Nephron (organoid): Measurements from ENCODE around the gene ENC1.
A peak's percentile ranks its signal among the peaks of the same experiment; 100 is the strongest.

Source experiments
- H3K27ac Mint-ChIP-seq, 3 experiments: 2 replicates each; pipeline ENCODE4 v1.8.0; 2020; ENCODE audit warnings: mixed read lengths in 3 of 3, mild to moderate bottlenecking in 2 of 3, moderate library complexity in 1 of 3
- H3K27me3 Mint-ChIP-seq: 2 replicates; pipeline ENCODE4 v1.8.0; 2021; ENCODE audit warnings: low read depth, mild to moderate bottlenecking, moderate library complexity, mixed read lengths
- H3K36me3 Mint-ChIP-seq: 2 replicates; pipeline ENCODE4 v1.8.0; 2020; ENCODE audit warnings: low read depth, mixed read lengths
- H3K4me1 Mint-ChIP-seq: 2 replicates; pipeline ENCODE4 v1.8.0; 2020; ENCODE audit warnings: mixed read lengths
- H3K4me3 Mint-ChIP-seq, 3 experiments: 2 replicates each; pipeline ENCODE4 v1.8.0; 2020; ENCODE audit warnings: mild to moderate bottlenecking in 3 of 3, mixed read lengths in 3 of 3, moderate library complexity in 2 of 3
- H3K9me3 Mint-ChIP-seq: 2 replicates; pipeline ENCODE4 v1.8.0; 2020; ENCODE audit warnings: mixed read lengths
- TF ChIP-seq, protein P1 (sequence below), 3 experiments: fragments of 200-600 bp; sonication (generic); IDR thresholded peaks; one replicate each; pipeline ENCODE4 v1.5.0; 2021; ENCODE audit warnings: antibody characterized with exemption in 3 of 3; ENCODE audit not compliant: unreplicated experiment in 3 of 3

ENC1 gene

GRCh38 chr5:74649421-74649973 lies 9.0 kb upstream of the ENC1 start:
- Mint-ChIP-seq H3K36me3 (no peaks in the 10 kb centered on the region), H3K9me3 (no peaks in the 10 kb centered on the region), H3K4me1 (peaks cover 23% of the 10 kb centered on the region), H3K27ac (no peak overlapping the region), H3K27me3 (no peaks in the 10 kb centered on the region), H3K4me3 (no peak overlapping the region)
- TF ChIP-seq, protein P1, sequence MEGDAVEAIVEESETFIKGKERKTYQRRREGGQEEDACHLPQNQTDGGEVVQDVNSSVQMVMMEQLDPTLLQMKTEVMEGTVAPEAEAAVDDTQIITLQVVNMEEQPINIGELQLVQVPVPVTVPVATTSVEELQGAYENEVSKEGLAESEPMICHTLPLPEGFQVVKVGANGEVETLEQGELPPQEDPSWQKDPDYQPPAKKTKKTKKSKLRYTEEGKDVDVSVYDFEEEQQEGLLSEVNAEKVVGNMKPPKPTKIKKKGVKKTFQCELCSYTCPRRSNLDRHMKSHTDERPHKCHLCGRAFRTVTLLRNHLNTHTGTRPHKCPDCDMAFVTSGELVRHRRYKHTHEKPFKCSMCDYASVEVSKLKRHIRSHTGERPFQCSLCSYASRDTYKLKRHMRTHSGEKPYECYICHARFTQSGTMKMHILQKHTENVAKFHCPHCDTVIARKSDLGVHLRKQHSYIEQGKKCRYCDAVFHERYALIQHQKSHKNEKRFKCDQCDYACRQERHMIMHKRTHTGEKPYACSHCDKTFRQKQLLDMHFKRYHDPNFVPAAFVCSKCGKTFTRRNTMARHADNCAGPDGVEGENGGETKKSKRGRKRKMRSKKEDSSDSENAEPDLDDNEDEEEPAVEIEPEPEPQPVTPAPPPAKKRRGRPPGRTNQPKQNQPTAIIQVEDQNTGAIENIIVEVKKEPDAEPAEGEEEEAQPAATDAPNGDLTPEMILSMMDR (IDR thresholded peaks at IDR 0.05; ENCODE audit: unreplicated experiment in 3 of 3): no peak

- Mint-ChIP-seq H3K9me3 (no peaks in the 10 kb centered on the region), H3K27ac (peak overlapping the region in 1 of 3 experiments; percentile 30), H3K27me3 (no peaks in the 10 kb centered on the region), H3K4me3 (peak overlapping the region in 1 of 3 experiments; percentile 6), H3K4me1 (peaks cover 23% of the 10 kb centered on the region), H3K36me3 (no peaks in the 10 kb centered on the region)
- TF ChIP-seq, protein P1 (IDR thresholded peaks at IDR 0.05; ENCODE audit: unreplicated experiment in 3 of 3): peak; percentile 70 to 82 (median 77)
Measured at GRCh38 chr5:74648835-74649293, 8.3 kb upstream of the ENC1 start.

- Mint-ChIP-seq H3K9me3 (no peaks in the 10 kb centered on the region), H3K27me3 (no peaks in the 10 kb centered on the region), H3K27ac (peak overlapping the region in 2 of 3 experiments; percentile 61 to 66), H3K4me1 (peaks cover 36% of the 10 kb centered on the region), H3K36me3 (no peaks in the 10 kb centered on the region), H3K4me3 (no peak overlapping the region)
- TF ChIP-seq, protein P1 (IDR thresholded peaks at IDR 0.05; ENCODE audit: unreplicated experiment in 3 of 3): no peak
Measured at GRCh38 chr5:74647096-74647495, 6.6 kb upstream of the ENC1 start.

GRCh38 chr5:74643111-74643562 lies 2.6 kb upstream of the ENC1 start:
- TF ChIP-seq, protein P1 (IDR thresholded peaks at IDR 0.05; ENCODE audit: unreplicated experiment in 3 of 3): no peak

GRCh38 chr5:74642543-74642863 lies 2.0 kb upstream of the ENC1 start:
- Mint-ChIP-seq H3K27me3 (no peaks in the 10 kb centered on the region), H3K36me3 (peaks cover 4% of the 10 kb centered on the region), H3K27ac (peak overlapping the region; percentile 84 to 94 (median 93)), H3K9me3 (no peaks in the 10 kb centered on the region), H3K4me3 (peak overlapping the region in 1 of 3 experiments; percentile 47), H3K4me1 (peaks cover 36% of the 10 kb centered on the region)
- TF ChIP-seq, protein P1 (IDR thresholded peaks at IDR 0.05; ENCODE audit: unreplicated experiment in 3 of 3): no peak

More at GRCh38 chr5:74643111-74643562, 2.6 kb upstream of the ENC1 start:
- Mint-ChIP-seq H3K4me3 (peak overlapping the region in 1 of 3 experiments; percentile 47), H3K27ac (peak overlapping the region; percentile 55 to 93 (median 84)), H3K27me3 (no peaks in the 10 kb centered on the region), H3K36me3 (no peaks in the 10 kb centered on the region), H3K9me3 (no peaks in the 10 kb centered on the region), H3K4me1 (peaks cover 32% of the 10 kb centered on the region)
